Stimulated activated naive CD4-positive, alpha-beta T cell (primary cell): ENCODE measurements around the gene MORN1.

Experiments used
- DNase-seq, 6 experiments: peaks; one replicate each; lab custom pipeline; 2025; lab: John Stamatoyannopoulos, UW

Gene MORN1

DNA sequence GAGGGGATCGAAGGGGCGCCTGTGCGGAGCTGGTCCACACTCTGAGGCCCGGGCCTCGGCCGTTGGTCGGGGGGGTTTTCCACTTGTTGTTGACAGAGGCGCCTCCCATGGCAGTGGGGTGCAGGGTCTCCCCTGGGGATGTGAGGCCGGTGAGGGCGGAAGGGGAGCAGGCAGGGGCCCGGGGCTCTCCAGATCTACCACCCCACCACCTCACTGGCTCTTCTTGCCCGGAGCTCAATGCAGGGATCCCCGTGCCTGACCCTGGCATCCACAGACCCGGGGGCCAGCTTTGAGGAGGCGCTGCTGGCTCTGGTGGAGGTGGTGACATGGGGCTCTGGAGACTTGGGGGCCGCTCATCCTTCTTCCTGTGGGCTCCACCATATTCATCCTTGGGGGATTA lies 28.1 kb upstream of the MORN1 start:
- DNase-seq: no peak

DNA sequence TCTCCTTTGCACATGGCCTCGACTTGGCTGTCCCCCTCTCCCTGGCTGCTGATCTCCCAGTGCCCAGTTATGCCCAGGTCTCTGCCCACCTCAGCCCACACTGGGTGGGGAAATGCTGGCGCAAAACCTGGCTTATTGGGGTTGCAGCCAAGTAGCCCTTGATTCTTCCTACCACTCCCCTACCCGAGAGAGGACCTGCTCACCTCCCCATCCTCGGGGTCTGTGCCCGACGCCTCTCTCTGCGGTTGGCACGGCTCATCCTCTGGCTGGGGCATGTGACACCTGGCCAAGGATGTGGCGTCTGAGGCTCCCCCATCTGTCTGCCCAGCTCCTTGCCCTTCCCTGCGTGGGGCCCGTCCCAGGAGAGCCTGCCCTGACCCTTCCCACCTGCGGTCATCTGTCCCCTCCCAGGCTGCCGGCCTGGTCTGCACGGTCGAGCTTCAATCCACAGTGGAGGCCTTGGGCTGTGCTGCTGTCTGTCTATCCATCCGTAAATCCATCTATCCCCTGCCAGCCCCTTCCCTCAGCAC lies 27.5 kb upstream of the MORN1 start:
- no peak for DNase-seq

DNA sequence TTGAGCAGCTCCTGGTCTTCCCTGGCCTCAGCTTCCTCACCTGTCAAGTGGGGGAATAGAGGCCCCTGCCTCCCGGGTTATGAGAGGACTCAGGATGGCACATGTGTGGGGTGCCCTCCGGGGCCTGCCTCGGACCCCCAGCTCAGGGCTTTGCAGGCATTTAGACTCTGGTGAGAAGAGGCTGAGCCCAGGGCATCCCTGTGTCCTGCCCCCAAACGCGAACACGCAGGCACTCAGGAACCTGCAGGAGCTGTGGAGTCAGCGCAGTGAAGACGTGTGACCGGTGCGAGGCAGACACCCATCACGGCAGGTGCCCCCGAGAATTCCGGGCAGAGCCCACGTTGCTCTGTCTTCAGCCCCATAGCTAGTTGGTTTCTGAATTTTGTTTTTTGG lies 26.5 kb upstream of the MORN1 start:
- DNase-seq: no peak

DNA sequence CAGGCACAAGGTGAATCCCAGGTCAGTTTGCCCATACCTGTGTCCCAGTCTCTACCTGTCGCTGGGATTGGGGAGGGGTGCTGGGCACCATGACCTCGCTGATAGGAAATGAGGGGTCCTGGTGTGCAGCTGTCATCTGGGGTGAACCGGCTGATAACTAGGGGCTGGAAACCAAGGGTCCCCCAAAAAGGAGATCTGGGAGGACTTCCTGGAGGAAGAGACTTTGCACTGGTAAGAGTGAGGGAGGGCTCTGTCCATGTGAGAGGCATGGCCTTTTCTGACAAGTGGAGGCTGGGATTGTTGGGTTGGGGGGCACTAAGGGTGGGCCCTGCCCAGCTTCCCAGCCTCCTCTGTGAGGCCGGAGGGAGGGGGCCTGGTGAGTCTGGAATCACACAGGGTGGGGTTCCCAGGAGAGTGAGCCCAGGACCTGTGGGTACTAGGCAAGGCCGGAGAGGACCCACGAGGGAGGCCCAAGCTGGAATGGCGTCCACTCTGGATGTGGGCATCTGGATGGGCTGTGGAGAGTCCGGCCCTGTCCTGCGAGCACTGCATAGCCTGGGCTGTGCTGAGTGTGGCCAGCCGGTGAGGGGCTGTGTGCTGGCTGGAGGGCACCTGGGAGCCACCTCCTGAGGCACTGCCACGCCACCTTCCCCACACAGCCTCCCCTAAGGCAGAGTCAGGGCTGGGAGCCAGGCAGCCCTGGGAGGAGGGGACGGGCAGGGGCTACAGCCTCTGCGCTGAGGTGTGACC lies 25.9 kb upstream of the MORN1 start:
- DNase-seq: no peak

DNA sequence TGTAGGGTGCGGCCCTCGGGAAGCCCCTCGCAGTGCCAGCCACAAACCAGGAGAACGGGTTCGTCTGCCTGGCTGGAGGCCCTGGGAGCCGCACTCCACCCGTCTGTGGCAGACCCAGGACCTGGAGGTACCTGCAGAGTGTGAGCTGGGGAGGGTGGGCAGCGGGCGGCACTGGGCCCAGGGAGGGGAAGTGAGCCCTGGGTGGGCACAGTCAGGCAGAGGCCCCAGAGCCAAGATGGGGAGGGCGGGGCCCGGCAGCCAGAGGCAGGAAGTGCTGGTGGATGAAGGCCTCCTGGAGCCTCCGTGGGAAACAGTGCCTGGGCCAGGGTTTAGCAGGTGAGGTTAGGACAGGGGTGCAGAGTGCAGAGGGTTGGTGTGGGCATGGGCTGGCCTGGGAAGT lies 25.0 kb upstream of the MORN1 start:
- peak in 4 of 6 experiments; percentile 8 to 43 (median 13) for DNase-seq

DNA sequence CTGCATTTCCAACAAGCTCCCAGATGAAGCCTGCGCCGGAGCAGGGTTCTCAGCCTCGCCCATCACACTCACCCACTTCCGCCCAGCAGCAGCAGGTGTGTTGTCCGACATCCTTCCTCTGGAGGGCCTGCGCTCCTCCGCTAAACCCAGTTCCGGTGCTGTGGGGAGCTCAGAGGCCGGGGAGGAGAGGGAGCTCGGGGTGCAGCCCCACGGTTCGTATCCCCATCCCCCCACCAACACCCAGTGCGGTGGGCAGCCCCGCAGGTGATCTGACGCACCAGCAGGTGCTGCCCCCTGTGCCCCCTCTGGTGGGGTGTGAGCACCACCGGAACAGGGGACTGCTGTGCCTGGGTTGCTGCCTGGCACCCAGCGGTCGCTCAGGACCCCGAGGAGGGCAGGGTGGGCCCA lies 24.5 kb upstream of the MORN1 start:
- DNase-seq: peak in 4 of 6 experiments; percentile 14 to 33 (median 24)

DNA sequence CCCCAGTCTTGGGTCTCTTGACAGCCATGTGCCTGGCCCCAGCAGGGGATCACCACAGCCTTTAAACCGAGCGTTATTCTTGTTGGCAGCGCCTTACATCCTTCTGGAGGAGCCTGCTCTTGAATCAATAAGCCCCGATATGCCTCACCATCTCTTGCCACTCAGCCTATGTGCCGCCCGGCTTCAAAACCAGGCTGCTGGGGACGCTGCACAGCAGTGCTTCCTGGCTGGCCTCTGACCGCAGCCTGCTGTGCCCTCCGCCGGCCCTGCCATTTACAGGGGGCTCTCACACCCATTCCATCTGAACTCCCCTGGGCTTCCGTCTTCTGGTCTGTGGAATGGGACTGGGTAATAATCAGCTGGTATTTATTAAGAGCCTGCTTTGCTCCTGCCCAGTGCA lies 24.0 kb upstream of the MORN1 start:
- DNase-seq: no peak

DNA sequence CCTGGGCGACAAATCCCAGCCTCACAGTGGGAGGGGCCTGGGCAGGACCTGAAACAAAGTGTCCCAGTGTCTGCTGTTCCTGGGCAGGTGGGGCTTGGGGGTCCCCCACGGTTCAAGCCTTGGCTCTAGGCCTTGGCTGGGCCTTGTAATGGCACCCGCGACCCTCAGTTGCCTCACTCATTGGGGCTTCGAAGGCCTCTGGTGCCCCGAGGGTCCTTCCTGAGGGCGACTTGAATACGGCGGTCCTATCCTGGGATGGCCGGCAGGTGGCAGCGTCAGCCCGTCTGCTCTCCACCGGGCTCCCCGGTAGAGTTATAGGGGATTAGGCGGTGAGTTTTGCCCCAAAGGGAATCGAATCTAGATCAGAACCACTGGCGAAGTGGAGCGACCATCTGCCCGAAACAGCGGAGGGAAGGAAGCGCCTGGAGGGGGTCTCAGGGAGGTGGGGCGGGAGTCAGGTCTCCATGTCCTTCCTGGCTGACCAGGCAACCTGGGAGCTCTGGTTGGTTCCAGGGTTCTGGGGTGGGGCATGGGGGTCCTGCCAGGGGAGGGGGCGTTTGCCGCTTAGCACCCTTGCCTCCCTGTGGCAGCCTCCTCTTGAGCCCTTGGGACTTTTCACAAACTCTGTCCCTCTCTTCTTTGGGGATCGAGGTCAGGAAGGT lies 23.1 kb upstream of the MORN1 start:
- DNase-seq: peak; percentile 48 to 81 (median 74)

DNA sequence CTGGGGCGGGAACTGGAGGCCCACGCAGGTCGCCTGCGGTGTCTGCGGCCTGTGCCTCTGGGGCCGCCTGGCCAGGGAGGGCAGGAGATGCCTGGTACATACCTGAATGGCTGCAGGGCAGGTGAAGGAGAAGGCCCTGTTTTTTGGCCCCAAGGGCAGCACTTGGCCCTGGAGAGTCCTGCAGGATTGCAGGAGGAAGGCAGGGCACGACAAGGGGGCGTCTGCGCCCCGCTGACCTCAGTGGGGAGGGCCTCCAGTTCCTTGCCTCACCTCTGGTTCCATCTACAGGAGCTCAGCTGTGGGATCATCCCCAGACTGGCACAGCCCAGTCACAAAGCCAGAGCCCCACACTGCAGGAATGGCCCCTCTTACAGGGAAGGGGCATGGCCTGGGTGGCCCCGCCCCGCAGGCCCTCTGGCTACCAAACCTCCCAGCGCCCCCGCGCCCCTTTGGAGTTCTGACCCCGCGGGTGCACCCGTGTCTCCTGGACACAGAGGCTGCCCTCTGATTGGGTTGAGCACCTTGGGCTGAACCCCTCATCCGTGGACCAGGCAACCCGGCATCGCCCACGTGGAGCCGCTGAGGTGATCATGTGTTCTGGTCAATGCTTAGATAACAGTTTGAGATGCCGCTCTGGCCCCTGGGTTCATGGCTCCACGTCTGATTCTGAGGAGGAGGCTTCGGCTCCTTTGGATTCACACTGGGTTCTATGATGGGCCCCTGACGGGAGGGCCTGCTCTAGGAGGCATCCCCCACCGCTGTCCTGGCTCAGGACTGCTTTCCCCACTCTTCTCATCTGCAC lies 22.3 kb upstream of the MORN1 start:
- peak in 2 of 6 experiments; percentile 24 to 28 for DNase-seq

DNA sequence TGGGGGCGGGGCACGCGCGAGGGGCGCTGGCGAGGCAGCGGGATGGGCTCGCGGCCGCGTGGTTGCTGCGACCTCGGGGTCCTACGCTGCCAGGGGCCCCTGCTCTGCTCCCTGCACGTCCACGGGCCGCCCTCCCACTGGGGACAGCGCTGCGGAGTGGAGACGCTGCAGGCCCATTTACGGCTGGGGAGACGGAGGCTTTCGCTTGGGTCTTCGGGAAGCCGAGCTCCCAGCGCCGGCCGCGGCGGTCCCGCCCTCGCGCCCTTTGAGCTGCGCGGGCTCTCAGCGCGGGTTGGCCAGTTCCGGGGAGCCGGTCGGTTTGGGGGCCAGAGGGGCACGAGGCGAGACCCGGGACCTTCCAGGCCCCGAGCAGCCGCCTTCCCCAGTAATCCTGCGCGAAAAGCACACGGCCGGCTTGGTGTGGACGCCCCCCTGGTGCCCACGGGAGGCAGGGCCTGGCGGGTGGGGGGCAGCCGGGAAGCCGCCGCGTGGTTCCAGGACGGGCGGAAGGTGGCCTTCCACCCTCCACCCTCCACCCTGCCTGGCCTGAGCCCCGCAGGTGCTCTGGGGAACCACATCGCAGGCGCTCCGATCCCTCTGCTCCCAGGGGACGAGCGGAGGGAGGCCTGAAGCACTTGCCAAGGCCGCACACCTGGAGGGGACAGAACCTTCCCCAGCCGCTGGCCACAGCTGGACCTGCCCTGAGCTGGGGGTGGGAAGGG lies 21.6 kb upstream of the MORN1 start:
- DNase-seq: peak in 3 of 6 experiments; percentile 34 to 41 (median 34)

DNA sequence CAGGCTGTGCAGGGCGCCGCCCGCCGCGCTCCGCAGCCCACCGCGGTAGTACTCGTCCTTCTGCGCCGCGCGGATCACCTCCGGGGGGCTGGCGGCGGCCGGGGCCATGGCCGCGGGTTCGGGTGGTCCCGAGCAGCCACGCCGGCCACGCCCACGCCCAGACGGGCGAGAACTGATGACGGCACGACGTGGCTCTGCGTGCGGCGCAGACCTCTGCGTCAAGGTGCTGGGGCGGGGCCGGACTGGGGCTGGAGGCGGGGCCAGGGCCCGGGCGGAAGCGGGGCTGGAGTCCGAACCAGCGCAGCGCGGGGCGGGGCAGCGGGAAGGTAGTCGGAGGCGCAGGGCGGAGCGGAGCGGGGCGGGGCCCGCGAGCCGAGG lies 21.0 kb upstream of the MORN1 start, which contains the start of gene PEX10:
PEX10 (minus strand) TSS at position 170 of the 378 bp plus-strand sequence; CDS start at position 108, 62 bp downstream.
- DNase-seq: peak; percentile 93 to 98 (median 96)

DNA sequence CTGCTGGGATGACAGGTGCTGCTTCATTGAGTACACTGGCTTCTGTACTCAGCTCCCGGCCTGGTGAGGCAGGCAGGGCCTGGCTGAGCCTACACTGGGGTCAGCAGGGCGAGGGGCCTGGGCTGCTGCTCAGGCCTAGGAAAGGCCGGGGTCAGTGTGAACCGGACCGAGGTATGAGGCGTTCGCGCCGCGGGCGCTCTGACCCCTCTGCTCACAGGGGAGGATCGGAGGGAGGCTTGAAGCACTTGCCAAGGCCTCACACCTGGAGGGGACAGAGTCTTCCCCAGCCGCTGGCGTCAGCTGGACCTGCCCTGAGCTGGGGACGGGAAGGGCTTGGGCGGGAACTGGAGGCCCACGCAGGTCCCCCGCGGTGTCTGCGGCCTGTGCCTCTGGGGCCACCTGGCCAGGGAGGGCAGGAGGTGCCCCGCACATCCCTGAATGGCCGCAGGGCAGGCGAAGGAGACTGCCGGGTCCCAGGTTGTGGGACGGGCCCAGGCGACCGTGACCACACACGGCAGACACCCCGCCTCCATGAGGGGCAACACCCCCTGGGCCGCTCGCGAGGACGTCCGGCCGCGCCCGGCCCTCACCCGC lies 20.5 kb upstream of the MORN1 start:
- no peak for DNase-seq

DNA sequence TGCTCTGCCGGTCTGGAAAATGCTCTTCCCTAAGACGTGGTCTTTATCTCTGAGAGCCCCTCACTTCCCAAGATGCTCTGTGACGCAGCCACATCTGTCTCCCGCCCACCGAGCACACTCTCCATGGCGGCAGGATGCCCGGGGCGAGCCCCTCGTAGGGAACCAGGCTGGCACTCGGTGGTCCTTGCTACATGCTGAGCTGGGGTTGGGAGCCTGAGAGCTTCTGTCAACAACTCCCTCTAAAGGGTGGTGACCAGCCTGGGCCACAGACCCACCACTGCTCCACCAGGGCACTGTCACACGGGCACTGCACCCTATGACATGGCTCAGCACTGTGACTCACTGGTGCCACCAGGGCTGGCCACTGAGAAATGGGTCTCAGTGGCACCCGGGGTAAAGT lies 18.4 kb upstream of the MORN1 start:
- no peak for DNase-seq

DNA sequence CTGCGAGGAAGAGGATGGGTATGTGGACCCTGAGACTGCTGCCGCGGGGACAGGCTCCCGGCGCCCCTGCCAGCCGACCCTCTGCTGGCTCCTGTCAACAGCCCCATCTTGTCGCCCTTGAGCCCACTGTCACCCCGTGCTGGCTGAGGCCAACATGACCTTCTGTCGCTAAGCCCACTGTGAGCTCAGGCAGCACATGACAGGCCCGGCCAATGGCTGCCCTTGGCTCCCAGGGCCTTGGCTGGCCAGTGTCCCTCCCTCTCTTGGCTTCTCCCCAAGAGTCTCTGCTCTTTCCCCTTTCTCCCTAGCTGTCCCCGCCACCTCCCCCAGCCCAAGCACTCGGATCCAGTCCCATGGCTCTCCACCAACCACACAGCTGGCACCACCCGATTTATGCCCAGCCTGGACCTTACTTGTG lies 17.5 kb upstream of the MORN1 start:
- DNase-seq: no peak

DNA sequence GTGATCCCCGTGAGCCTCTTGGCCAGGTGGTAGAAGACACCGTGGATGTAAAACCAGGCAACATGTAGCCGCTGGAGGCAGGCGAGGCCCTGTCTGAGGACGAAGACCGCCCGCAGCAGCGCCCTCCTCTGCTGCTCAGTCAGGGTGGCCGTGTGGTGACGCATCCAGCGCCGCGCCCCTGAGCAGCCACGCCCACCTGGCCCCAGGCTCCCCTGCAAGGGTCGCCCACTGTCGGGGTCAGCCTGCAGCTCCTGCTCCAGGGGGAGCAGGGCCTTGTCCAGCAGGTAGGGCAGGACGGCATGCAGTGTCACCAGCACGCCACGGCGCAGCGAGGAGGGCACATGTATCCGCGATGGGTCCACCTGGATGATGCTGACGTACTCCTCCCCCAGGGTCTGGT lies 17.1 kb upstream of the MORN1 start:
- no peak for DNase-seq

DNA sequence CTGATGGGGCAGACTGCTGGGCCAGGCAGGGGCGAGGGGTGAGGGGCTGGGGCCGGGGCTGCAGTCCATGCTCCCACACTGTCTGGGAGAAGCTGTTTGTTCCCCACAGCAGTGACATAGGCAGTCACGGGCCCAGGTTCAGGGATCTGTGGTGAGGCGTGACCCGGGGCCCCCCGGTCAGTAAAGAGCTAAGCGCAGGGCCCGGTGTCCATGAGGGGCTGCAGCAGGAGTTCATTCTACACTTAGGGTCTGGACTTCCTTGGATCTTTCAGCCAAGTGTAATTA lies 16.6 kb upstream of the MORN1 start:
- DNase-seq: no peak

DNA sequence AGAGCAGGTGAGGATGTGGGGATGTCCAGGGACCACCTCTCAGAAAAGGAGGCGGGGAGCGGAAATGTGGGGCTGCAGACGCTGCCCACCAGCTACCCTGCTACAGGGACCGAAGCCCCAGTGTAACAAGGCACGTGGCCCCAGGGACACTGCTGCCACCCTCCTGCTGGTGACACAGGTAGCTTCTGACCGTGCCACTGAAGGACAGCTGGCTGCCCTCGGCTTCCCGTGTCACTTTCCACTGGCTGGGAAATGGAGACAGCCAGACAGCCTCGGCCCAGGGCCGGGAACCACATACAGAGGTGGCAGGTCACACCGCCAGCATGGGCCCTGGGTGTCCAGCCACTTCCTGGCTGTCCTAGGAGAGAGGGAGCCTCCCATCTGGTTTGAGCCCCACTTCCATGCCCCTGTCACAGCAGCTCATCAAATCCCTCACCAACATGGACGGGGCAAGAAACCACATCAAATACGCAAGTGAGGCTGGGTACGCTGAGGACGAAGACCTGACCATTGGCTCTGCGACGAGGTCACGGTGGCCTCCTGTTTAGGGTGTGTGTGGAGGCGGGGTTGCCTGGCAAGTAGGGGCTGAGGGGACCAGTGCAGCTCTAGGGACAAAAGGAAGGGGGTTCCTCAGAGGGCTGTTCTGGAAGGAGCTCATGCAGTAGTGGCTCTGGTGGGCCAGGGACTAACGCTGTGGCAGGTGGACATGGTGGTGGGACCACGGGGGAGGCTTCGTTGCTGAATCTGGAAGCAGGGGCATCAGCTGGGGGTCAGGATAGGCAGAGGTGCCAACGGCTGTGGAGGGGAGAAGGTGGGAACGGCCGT lies 16.0 kb upstream of the MORN1 start:
- no peak for DNase-seq

DNA sequence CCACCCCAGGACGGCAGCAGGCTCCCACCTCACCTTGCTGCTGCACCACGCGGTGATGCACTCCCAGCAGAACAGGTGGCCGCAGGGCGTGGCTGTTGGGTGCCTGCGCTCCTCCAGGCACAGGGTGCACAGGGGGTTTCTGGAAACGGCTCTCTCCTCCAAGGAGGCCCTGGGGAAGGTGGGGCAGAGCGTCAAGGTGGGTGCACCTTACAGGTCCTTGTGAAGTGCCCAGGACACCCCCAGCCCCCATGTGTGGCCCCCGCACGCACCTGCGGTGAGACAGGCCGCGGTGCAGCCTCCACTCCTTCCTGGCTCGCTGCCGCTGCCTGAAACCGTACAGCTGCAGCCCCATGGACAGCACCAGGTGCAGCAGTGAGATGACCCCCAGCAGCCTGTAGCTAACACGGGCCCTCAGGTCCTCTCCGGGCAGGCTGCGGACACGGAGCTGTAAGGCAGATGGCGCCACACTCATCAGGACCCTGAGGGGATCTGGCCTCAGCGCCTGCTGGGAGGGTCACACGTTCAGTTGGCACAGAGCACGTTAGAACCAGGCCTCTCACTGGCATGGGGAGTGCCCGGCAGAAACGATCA lies 15.2 kb upstream of the MORN1 start:
- no peak for DNase-seq

DNA sequence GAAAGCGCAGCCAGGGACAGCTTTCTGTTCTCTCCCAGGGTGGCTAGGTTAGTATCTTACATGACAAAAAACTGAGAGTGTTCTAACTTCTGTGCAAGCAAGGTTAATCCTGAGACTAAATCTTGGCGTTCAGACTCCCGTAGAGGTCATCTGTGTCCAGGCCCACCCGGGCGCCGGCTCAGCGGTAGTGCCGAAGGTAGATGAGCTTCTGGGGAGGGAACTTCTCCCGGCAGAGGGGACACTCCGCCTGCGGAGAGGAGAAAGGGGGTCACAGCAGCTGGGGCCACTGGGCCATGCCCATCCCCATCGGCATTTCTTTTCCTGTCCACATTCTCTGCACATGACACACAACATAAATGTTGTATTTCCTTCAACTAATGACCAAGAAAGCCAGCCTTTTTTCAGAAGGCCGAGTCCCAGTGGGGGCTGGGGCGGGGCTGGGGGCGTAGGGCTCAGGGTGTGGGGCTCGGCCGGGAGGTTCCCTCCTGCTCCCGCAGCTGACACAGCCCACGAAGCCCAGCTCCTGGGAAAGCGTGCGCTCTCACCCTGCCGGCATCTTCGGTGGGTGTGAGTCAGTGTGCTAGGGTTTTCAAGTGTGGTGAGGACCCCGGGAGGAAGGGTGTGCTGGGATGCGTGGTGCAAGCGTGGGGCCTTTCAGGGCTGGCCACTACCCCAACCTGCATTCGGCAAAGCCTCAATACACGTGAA lies 14.4 kb upstream of the MORN1 start:
- DNase-seq: no peak
